HG03457 (cell line): ENCODE results near the gene SLC13A5.
"Not testable (repeated sequence)": the region's sequence is repeated elsewhere in the genome, so short reads cannot be mapped to it uniquely, and the experiment has no call there.

Experiments
- ATAC-seq: cut with Tn5 transposase; IDR thresholded peaks from one replicate; pipeline ENCODE4 v1.9.1; 2021; ENCODE audit warnings: moderate number of reproducible peaks; ENCODE audit not compliant: unreplicated experiment

Gene SLC13A5

DNA sequence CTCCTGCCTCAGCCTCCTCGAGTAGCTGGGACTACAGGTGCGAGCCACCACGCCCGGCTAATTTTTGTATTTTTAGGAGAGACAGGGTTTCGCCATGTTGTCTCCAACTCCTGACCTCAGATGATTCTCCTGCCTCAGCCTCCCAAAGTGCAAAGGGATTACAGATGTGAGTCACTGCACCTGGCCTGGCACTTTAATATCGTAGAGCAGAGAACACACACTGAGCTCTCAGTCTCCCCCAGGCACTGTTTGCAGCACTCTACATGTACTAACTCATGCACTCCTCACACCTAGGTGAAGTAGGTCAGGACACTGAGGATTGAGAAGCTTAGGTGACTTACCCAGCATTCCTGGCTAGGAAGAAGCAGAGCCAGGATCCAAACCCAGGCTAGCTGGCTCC is 46.6 kb downstream of the SLC13A5 start:
- no peak for ATAC-seq

DNA sequence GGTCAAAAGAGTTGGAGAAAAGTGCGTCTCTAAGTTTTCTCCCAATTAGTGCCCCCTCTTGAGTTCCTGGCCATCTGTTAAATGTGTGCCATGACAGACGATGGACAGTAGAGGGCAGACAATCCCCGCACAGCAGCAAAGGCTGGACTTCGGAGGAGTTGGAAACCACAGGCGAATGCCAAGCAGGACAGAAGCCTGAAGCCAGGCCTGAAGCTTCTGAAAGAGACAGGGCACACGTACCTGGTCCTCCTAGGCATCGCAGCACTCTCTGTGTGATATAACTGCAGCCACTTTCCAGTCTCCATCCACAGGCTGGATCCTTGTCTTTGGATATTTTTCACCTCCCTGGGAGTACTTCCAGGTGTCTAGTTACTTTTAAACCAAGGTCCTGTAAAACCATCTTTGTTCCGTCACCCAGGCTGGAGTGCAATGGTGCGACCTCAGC is 47.1 kb downstream of the SLC13A5 start:
- ATAC-seq = no peak

DNA sequence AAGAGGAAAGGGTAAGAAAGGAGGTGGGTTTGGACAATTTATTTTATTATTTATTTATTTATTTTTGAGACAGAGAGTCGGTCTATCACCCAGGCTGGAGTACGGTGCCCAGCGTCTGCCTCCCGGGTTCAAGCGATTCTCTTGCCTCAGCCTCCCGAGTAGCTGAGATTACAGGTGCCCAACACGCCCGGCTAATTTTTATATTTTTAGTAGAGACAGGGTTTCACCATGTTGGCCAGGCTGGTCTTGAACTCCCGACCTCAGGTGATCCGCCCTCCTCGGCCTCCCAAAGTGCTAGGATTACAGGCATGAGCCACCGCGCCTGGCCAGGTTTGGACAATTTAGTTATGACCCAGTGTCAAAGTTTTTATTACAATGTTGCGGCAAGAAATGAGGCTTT is 50.0 kb downstream of the SLC13A5 start:
- not testable (repeated sequence) for ATAC-seq

DNA sequence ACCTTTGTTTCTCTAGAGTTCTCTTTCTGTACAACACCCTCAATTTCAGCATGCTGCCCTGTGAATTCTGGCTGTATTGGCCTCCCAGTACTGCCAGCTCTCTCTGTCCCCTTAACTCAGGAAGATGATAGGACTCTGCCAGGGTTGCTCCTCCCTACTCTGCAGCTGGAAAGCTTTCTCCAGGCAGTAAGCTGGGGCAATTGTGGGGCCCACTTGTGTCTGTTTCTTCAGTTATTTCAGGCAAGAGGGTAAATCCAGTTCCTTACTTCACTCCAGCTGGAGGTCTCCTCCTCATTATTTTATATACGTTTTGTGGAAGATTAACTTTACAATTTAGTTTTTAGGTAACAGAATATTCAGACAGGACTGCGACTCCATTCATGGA is 51.7 kb downstream of the SLC13A5 start:
- no peak for ATAC-seq

DNA sequence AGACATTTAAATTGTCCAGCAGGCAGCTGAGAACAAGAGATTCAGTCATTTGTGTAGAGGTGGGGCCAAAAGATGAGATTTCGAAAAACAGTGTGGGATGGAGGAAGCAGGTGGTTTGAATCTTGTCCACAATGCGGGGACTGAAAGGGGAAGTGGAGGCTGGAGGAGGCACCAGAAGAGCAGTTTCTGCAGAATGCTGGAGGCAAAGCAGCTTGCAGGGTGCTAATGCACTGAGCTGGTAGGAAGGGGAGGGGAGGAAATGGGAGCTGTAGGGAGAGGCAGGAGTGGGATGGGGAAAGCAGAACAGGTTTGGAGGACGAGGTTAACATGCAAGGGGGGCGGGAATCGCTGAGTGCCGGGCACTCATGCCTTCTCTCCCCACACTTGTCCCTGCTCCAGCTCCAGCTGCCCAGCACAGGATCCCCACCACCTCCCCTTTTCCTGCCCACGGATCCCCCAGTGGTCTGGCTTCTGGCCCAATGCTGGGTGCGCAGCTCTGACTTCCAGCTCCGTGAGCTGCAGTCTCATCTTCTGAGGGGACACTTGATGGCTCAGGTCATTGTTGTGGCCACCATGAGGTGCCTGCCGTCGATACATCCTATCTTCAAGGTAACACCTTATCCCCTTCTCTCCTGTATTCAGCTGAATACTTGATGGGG is 52.2 kb downstream of the SLC13A5 start:
- no peak for ATAC-seq

DNA sequence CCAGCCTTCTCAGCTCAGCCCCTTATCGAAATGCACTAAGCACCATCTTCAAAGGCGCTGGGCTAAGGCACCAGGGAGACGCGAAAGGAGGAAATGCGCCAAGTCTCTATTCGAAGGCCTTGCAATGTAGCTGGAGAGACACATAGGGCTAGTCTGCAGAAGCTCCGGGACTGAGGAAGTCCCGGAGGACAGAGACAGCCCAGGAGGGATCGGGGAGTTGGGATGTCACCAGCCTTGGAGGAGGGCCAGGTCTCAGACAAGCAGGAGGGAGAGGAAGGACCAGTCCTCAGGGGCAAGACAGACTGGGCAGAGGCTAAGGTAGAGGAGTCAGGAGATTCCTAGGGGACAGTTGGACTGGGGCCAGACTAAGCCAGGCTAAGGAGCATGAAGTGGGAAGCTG is 53.1 kb downstream of the SLC13A5 start:
- no peak for ATAC-seq

DNA sequence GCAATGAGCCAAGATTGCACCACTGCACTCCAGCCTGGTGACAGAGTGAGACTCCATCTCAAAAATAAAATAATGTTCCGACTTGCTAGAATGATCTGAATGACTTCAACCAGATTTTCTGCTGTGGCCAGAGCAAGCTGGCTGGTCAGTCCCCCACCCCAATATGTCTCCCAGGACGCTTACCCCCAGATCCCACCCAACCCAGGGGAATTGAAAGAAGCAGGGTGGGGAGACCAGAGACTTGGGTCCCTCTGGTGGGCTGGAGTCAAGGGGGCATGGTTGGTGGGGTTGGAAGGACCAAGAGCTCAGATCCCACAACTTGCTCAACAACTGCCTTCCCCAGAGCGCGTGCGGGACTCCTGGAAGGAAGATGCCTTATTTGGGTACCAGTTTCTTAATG is 54.8 kb downstream of the SLC13A5 start:
- ATAC-seq = not testable (repeated sequence)

DNA sequence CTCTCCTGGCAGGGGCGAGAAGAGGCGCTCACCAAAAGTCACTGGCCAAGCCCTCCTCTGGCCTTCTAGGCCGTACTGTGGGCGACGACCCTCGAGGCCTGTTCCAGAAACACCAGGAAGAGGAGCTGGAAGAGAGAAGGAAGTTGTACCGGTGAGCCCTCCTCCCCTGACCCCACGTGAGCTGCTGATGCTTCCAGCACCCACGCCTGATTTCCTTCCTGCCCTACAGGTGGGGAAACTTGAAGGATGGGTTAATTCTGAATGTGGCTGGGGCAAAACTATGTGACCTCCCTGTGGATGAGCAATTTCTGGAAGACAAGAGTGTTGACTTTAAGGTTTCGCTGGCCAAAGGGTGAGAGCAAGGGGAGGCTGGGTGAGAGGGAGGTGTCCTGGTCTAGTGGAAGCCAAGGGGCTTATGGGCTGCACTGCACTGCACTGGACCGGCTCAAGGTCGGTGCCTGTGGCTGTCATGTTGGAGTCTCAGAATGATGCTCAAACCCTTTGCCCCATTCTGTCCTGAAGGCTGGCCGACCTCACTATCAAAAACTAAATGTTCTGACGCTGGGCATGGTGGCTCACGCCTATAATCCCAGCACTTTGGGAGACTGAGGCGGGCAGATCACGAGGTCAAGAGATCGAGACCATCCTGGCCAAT is 55.4 kb downstream of the SLC13A5 start:
- ATAC-seq = no peak

DNA sequence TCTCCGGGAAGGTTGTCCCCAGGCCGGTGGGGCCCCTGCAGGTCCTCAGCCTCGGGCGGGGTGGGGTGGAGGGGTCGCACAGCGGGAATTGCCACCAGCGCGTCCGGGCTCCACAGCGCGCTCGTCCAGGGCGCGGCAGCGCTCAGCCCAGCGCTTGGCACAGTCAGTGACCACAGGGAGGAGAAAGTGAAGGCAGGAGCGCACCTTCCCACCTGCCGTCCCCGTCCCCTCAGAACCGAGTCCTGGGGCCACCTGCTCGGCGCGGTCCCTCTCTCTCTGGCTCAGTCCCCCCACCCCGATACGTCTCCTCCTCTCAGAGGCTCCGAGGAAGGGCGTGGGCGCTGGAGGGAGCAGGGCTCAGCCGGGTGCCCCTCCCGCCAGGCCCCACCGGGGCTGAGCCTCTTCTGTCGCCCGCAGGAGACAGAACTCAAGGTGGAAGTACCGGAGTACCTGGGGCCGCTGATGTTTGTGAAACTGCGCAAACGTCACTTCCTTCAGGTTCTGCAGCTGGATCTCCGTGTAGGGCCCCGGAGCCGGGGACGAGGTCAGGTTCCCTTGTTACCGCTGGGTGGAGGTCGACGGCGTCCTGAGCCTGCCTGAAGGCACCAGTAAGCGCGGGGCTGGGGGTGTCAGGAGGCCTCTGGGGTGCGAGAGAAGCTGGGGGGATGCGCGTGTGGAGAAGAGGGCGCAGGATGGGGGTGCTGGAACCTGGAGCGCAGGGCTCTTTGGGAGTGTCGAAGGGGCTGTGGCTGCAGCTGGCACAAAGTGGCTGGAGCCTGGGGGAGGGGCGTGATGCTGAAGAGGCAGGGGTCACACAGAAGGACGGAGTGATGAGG is 56.2 kb downstream of the SLC13A5 start:
- not testable (repeated sequence) for ATAC-seq

DNA sequence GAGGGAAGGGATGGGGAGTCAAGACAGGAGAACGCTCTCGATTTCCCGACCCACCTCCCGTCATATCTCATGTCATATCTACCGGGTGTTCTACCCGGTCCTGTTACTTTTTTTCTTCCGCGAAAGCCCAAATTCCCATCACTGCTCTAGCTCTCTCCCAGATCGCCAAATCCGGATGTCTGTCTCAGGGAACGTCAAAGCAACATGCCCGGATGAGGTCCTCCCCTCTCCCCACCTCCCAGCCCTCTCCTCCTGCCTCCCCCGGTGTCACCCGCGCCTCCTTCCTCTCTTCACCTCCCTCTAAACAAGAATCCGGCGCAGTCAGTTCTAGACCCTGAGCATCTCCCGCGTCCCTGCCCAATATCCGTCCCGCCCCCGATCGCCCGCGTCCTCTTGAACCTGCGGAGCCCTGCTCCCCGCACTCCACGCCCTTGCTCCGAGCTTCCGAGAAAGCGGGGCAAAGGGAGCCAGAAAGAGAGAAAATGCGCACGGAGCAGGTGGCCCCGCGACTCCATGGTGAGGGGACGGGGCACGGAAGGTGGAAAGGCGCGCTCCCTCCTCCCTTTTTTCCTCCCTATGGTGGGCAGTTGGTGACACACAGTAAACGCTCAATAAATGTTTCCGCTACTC is 57.3 kb downstream of the SLC13A5 start:
- ATAC-seq = not testable (repeated sequence)

DNA sequence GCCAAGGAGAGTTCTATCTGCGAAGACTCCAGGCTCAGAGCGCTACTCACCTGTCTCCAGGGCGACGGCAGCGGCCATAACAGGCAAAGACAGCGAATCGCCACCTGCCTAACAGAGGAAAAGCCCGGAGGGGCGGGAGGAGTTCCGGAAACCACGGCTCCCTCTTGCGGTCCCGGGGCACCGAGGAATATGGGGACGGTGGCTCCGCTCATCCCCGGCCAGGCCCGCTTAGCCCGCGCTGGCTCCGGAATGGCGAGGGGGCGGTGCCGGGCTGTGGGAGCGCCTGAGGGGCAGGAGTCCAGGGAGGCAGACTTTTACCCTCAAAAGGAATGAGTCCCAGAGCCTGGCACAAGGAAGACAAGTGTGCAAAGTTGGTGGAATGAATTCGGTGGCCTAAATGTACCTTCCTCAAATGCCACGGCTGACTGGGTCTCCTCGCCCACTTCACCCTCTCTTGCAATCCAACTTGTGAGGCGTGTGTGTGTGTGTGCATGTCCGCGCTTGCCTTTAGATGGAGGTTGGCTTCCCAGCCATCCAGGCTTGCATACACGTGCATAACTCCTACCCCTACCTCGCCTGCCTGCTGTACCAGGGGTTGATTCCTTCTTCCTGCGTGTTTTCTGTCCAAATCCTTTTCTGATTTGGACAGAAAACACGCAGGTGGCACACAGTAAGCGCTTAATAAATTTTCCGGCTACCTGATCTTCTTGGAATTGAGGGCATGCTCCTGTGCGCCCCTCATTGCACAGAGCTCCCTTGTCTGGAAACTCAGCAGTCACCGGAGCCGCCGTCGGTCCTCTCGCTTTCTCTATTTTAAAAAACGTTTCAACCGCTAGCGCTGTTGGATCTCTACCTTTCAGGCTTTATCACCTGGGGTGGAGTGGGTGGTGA is 58.1 kb downstream of the SLC13A5 start:
- ATAC-seq = no peak

DNA sequence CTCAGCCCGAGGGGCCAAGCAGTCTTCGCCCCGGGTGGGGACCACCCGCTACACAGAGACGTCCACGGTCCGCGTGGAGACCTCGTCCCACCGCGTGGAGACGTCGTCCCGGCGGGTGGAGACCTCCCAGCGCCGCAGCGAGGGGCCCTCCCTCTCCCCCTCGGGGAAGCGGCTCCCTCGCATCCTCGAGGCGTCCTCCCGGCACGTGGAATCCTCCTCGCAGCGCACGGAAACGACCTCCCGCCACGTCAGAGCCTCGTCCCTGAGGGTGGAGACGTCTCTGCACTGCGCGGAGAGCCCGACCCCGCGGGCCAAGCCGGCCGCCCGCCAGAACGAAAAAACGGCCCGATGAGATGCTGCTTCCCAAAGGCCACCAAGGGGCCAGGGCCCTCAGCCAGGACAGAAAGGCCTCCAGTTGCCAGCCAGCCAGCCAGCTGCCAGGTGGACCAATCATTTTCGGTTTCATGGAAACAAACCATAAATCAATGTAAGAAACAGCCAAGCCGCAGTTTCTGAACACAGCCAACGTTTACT is 61.2 kb downstream of the SLC13A5 start:
- peak; percentile 24 for ATAC-seq

DNA sequence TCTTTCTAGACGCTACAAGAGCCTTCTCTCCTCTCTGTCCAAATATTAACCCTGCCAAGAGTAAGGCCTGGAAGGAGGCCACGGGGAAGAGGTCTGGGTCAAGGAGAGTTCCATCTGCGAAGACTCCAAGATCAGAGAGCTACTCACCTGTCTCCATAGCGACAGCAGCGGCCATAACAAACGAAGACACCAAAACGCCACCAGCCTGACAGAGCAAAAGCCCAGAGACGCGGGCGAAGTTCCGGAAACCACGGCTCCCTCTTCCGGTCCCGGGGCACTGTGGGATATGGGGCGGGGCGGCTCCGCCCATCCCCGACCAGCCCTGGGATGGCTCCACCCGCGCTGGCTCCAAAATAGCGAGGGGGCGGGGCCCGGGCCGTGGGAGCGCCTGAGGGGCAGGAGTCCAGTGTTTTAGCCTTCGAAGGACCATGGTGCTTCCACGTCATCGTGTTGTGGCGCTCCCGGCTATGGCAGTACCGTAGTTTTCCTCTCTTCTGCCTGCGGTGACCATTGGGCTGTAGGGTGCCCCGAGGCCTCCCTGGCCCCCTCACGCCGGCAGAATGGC is 61.7 kb downstream of the SLC13A5 start, which contains the start of the genes C17orf100 and MED31:
C17orf100 (plus strand) TSS at position 409 of the 565 bp plus-strand sequence; CDS start at position 561, 152 bp downstream.
MED31 (minus strand) TSS at position 252 of the 565 bp plus-strand sequence; CDS start at position 175, 77 bp downstream.
- ATAC-seq = peak; percentile 77

DNA sequence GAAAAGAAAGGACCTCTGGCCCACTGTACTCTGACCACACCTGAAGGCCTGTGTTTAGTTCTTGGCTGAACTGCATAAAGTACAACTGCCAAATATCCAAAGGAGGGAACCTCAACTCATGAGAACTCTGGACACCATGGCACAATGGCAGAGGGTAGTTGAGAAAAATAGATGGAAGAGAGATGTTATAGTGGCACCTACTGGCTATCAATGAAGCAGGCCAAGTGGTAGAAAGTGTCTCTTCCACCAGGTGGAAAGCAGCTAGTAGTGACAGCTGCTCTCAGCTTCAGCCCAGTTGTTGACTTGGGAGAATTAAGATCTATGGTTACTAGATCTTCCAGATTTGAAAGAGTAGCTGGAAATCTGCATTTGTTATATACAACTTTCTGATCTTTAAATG is 65.0 kb downstream of the SLC13A5 start:
- no peak for ATAC-seq

DNA sequence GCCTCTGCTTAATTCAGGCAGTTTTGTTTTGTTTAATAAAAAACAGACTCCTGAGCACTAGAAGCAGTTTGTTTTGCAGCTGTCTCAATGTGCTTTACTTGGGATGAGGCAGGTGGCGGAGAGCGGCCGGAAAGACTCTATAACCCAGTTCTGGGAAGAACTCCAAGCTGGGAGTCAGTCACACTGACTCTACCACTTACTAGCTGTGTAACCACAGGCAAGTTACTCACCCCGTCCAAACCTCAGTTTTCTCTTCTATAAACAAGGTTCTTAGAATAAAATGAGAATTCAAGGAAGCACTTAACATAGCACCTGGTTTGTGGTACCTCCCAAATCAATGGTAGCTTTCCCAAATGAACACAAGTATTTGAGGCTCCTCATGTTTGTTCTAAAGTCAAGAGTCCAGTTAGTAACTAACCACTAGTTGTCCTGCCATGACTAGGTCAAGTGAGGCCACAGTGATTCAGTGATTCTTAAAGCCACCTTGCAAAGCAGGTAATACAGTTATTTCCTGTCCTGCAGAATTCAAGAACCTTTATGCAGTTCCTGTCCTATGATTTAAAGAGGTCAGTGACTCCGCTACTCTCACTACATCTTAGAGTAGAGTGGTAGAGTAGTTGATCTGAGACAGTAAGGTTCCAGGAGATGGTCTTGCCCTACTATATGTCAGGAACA is 69.6 kb downstream of the SLC13A5 start:
- no peak for ATAC-seq

DNA sequence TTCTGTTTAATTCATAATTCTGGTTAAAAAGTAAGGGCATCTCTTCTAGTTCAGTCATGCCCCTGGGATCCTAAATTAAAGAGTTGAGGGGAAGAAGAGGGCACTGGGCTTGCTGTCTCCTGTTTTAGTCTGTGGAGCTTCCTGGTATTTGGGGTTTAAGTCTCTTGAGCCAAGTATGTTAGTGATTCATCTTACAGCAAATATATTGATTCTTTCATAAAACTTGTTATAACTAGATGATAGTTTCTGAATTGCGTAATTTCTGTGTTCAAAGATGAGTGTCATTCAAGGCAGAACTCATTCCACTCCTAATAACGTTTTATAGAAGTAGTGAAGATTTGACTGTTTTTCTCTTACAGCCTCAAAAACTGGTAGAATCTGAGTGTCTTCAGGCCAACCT is 70.6 kb downstream of the SLC13A5 start:
- no peak for ATAC-seq

DNA sequence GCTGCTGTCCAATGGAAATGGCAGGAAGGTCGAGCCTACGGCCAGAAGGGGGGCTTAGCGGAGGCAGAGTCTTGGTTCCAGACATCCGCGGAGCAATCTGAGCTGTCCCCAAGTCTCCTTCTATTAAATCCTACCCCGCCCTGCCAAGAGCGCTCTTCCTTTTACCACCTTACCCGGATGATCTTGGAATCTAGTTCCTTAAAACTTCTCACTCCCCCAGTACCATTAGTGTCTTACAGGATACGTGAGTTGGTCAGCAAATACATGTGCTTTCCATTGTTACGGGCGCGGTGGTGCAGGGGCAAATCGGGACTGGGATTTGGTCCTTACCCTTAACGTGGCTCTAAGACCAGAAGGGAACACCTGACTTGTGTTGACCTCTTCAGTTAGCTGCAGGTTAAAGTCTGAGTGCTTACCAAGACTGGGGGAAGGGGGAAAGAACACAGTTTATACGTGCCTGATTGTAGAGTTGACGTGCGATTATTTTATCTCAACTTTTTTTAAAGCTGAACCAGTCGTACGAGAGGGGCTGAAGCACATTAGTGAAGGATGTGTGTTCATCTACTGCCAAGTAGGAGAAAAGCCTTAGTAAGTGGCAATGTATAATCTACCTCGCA is 71.8 kb downstream of the SLC13A5 start:
- ATAC-seq = peak; percentile 3

DNA sequence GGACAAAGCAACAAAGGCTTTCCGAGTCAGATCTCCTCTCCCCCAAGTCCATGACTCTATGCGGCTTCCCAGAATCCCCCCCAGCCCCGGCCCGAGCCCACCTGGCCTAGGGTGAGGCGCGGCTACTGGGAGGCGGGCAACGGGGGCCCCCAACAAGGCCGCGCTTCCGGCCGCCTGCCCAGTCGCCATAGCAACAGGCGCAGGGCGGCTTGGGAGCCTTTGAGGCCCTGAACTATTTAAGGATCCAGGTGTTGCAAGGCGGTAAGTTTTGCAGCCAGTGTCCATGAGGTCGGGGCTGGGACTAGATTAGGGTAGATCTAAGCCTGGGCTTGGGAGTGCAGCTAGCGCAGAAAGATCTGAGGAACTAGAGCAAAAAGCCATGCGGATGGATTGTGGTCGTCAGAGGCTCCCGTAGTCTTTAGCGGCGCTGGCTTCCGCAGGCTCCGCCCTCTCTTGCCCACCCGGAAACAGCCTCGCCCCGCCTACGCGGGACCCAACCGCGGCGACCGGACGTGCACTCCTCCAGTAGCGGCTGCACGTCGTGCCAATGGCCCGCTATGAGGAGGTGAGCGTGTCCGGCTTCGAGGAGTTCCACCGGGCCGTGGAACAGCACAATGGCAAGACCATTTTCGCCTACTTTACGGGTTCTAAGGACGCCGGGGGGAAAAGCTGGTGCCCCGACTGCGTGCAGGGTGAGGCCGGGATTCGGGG is 72.5 kb downstream of the SLC13A5 start, which contains the start of the genes KIAA0753 and TXNDC17:
KIAA0753 (minus strand) TSS at position 176 of the 711 bp plus-strand sequence. CDS start 5,608 bp downstream, outside the sequence.
TXNDC17 (plus strand) TSS at position 525 of the 711 bp plus-strand sequence; CDS start at position 548, 23 bp downstream.
- ATAC-seq = peak; percentile 57
